GM18867 (cell line): ENCODE data around the gene ALDH1A2.
"Not testable (repeated sequence)": the region's sequence is repeated elsewhere in the genome, so short reads cannot be mapped to it uniquely, and the experiment has no call there.

Experiments
- ATAC-seq: cut with Tn5 transposase; IDR thresholded peaks from one replicate; pipeline ENCODE4 v1.9.1; 2021; ENCODE audit warnings: mild to moderate bottlenecking, moderate library complexity; ENCODE audit not compliant: unreplicated experiment

ALDH1A2 gene

GRCh38 chr15:58065445-58066041, at the start of gene ALDH1A2:
Gene ALDH1A2 (minus strand): TSS chr15:58065711. CDS start chr15:58065650, 61 bp downstream.
- no peak for ATAC-seq

DNA sequence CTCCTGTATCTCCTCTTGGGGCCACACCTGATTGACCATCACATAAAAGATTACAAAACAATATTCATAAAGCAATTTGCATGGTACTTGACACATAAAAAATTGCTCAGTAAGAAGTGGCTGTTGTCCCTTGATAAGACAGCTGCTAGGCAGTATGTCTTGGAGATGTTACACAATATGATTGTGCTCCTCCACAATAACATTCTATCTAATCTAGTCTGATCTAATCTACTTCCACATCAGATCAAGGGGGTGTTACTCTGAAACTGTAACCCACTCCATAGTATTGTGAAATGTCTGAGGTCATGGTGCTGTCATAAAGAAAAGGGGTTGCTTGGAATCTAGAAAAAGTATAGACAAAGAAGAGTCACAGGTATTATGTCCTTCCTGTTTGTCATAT, 49.3 kb upstream of the ALDH1A2 start:
- ATAC-seq, result no peak

DNA sequence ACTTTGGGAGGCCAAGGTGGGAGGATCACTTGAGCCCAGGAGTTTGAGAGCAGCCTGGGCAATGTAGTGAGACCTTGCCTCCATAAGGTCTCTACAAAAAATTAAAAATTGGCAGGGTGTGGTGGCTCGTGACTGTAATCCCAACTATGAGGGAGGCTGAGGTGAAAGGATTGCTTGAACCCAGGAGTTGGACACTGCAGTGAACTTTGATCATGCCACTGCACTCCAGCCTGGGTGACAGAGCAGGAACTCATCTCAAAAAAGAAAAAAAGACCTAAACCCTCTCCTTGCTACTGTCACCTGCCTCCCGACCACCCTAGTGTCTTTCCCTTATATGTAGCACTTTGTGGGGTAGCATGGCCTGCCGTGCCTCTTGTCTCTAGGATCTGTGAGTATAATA, 48.9 kb upstream of the ALDH1A2 start:
- ATAC-seq, result no peak

- ATAC-seq, result not testable (repeated sequence)
Measured at GRCh38 chr15:58113358-58113757, 47.8 kb upstream of the ALDH1A2 start.

GRCh38 chr15:58111718-58112104, 46.2 kb upstream of the ALDH1A2 start:
- no peak for ATAC-seq

DNA sequence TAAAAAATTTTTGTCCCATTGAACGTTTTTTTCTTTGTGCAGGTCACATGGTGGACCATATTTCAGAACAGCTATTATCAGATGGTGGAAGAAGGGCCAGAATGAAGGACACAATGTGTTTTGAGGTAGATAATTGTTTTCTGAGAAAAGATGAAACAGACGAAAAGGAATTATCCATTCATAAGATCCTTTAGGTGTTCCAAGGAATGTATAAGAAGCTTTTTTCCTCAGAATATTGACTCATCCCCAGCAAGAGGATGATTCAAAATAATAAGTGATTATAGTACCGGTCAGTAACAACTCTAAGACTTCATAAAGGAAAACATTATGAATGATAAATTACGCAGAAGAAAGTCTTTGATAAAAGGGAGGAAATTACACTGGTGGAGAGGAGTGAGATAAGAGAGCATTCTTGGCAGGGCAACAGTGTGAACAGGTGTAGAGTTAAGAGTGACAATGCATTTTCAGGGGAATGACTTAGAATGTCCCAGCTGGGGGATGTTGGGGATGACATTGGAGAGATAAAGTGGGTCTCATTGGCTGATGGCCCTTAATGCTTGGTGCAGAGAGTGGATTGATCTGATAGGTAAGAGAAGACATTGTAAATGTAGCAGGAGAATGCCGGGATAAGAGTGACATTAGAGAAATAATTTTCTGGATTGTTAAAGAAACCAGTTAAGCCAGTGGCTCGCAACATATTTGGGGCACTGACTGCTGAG, 45.6 kb upstream of the ALDH1A2 start:
- no peak for ATAC-seq

GRCh38 chr15:58109419-58109818, 43.9 kb upstream of the ALDH1A2 start:
- ATAC-seq, result no peak

DNA sequence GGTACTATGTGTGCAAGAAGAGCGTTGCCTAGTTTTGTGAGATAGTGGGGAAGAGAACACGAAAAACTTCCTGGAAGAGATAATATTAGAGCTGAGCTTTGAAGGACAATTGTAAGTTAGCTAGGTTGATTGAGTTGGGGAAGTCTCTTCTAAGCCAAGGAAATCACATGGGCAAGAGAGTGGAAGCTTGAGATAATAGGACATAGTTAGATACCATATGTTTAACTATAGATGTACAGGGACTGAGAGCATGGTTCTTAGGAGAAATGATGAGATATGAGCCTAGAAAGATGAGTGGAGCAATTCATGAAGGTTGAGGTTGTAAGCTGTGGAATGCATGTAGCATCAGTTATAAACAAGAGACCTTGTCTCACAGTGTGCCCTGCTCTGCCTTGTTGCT, 42.6 kb upstream of the ALDH1A2 start:
- ATAC-seq, result no peak

DNA sequence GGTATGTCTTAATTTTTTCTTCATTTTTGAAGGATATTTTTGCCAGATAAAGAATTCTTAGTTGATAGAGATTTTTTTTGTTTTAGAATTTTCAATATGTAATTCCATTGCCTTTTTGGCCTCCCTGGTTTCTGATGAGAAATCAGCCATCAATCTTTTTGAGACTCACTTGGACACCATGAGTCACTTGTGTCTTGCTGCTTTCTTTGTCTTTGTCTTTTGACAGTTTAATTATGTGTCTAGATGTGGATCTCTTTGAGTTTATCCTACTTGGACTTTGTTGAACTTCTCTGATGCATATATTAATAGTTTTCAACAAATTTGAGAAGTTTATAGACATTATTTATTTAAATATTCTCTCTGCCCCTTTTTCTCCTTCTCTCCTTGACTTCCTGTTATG, 38.0 kb upstream of the ALDH1A2 start:
- no peak for ATAC-seq

GRCh38 chr15:58096529-58097084, 31.1 kb upstream of the ALDH1A2 start:
- no peak for ATAC-seq

DNA sequence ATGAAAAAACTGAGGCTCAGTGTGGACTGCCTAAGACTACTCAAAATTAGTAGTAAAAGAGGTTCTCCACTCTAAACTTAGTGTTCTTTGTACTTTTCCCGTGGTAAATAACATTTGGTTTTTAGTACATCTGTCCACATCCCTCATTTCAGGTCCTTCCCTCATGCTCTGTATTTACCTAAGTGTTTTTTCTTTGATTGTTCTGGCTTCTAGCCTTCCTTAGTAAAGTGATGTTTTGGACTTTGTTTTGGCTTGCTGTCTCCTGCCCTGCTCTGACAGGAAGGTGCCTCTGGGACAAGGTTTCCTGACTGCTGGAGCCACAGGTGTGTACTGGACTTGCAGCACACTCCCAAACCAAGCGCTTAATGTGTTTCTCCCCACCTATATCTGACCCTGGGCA, 29.9 kb upstream of the ALDH1A2 start:
- ATAC-seq, result no peak

GRCh38 chr15:58087871-58088270, 22.4 kb upstream of the ALDH1A2 start:
- no peak for ATAC-seq

- no peak for ATAC-seq
Measured at GRCh38 chr15:58086491-58086890, 21.0 kb upstream of the ALDH1A2 start.

- no peak for ATAC-seq
Measured at GRCh38 chr15:58083526-58083925, 18.0 kb upstream of the ALDH1A2 start.

GRCh38 chr15:58081891-58082290, 16.4 kb upstream of the ALDH1A2 start:
- no peak for ATAC-seq

DNA sequence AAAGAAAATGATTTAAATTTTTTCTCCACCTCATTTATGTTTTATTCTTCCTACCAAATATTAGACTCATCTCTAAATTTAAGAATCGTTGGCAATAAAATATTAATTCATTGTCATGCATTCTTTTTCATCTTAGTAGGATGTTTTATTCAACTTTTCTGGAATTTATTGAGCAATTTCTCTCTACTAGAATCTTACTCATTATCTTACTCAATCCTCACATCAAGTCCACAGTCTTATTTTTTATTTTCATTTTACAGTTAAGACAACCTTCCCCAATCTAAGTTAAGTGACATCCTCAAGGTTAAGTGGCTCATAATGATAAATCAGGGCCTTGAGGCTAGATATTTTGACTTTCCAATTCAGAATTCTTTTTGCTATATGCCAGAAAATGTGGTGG, 15.9 kb upstream of the ALDH1A2 start:
- ATAC-seq, result no peak

- not testable (repeated sequence) for ATAC-seq
Measured at GRCh38 chr15:58080959-58081358, 15.4 kb upstream of the ALDH1A2 start.

GRCh38 chr15:58080398-58080797, 14.9 kb upstream of the ALDH1A2 start:
- ATAC-seq, result no peak

DNA sequence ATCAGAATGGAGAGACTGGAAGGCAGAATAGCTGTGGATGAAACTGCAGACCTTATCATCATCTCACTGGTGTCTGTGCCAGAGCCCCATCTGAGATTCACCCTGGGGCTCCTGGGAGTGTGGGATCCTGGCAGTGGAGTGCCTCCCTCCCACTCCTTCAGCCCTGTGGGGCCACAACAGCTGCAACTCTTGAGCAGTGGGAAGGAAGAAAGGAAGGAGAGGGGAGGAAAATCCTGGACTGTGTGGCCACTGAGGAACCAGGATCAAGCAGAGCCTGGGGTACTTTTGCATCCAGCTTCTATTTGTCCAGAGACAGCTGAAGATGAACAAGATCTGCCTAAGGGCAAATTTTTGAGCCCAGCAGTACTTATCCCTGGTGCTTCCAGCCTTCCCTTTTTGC, 13.1 kb upstream of the ALDH1A2 start:
- no peak for ATAC-seq

GRCh38 chr15:58077427-58077826, 11.9 kb upstream of the ALDH1A2 start:
- ATAC-seq, result no peak

GRCh38 chr15:58074452-58074851, 8.9 kb upstream of the ALDH1A2 start:
- no peak for ATAC-seq

- no peak for ATAC-seq
Measured at GRCh38 chr15:58070801-58071418, 5.4 kb upstream of the ALDH1A2 start.
